CD4-positive, alpha-beta T cell treated with Interleukin-21 for 1 hour (primary cell): Measurements from ENCODE around the gene PDE2A.
A peak's percentile ranks its signal among the peaks of the same experiment; 100 is the strongest.
"Not testable (repeated sequence)": the region's sequence is repeated elsewhere in the genome, so short reads cannot be mapped to it uniquely, and the experiment has no call there.

Experiments
- DNase-seq: peaks from one replicate; pipeline ENCODE4 v3.0.0-alpha.2; 2020

Gene PDE2A

GRCh38 chr11:72574548-72575460 lies 99.4 kb downstream of the PDE2A start:
- DNase-seq = no peak

GRCh38 chr11:72573855-72574445 lies 100.3 kb downstream of the PDE2A start:
- DNase-seq = no peak

- DNase-seq = peak; percentile 38
These were observed 101.0 kb downstream of the PDE2A start for GRCh38 chr11:72573072-72573854.

GRCh38 chr11:72572540-72572939 lies 101.7 kb downstream of the PDE2A start:
- not testable (repeated sequence) for DNase-seq

- DNase-seq = no peak
These were observed 103.1 kb downstream of the PDE2A start for GRCh38 chr11:72570893-72571661.

- no peak for DNase-seq
These were observed 104.0 kb downstream of the PDE2A start for GRCh38 chr11:72569966-72570892.

- no peak for DNase-seq
These were observed 105.4 kb downstream of the PDE2A start for GRCh38 chr11:72568861-72569260.

- no peak for DNase-seq
These were observed 111.8 kb downstream of the PDE2A start for GRCh38 chr11:72562431-72562830.

GRCh38 chr11:72561856-72562255 lies 112.4 kb downstream of the PDE2A start:
- no peak for DNase-seq

- DNase-seq = not testable (repeated sequence)
These were observed 113.4 kb downstream of the PDE2A start for GRCh38 chr11:72560864-72561263.

- DNase-seq = no peak
These were observed 117.8 kb downstream of the PDE2A start for GRCh38 chr11:72556433-72556832.

GRCh38 chr11:72555014-72555522 lies 119.2 kb downstream of the PDE2A start:
- DNase-seq = not testable (repeated sequence)

GRCh38 chr11:72553706-72554105 lies 120.5 kb downstream of the PDE2A start:
- DNase-seq = peak; percentile 45

- no peak for DNase-seq
These were observed 121.8 kb downstream of the PDE2A start for GRCh38 chr11:72552399-72552910.

GRCh38 chr11:72551571-72551970 lies 122.7 kb downstream of the PDE2A start:
- no peak for DNase-seq

GRCh38 chr11:72548463-72548862 lies 125.8 kb downstream of the PDE2A start:
- no peak for DNase-seq

- no peak for DNase-seq
These were observed 127.4 kb downstream of the PDE2A start for GRCh38 chr11:72546866-72547265.

- DNase-seq = no peak
These were observed 129.6 kb downstream of the PDE2A start for GRCh38 chr11:72544589-72544988.

- no peak for DNase-seq
These were observed 130.2 kb downstream of the PDE2A start for GRCh38 chr11:72543849-72544542.

GRCh38 chr11:72541257-72541974 lies 132.8 kb downstream of the PDE2A start:
- DNase-seq = no peak
